GM12874 (cell line): ENCODE measurements around the gene INPP5A.

ENCODE experiments used
- TF ChIP-seq, protein P1 (sequence below): IDR thresholded peaks from 2 replicates; pipeline ENCODE4 v1.5.1; 2011; ENCODE audit warnings: low read depth, mild to moderate bottlenecking, control low read depth, low read length, moderate library complexity; ENCODE audit not compliant: insufficient read depth

The INPP5A gene

DNA sequence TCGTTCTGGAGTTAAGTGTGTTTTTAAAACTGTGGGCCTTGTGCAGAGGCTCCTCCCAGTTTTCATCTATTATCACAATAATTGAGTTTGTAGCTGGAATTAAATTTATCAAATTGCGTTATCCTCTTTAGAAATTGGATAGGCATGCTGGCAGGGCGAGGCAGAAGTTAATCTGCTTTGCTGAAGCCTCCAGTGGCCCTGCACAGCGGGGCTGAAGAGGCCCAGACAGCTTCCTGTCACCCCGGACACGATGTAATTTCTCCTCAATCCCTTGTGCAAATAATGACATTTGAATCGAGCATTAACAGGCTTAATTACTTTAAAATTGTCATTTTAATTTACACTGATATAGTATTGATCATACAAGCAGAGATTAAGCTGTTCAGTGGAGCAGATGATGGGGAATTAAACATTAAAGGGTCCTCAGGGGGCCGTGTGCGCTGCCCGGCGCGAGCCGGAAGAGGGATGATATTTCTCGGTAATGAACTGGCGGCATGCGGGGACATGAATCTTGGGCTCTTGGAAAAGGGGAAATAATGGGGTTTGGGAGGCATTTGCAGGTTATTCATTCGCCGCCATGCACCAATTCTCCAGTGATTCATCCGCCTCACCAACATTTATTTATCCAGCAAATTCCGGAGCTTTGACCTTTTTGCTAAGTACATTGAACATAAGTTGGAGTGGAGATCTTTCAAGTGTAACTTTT is 129.9 kb downstream of the INPP5A start:
- TF ChIP-seq, protein P1, sequence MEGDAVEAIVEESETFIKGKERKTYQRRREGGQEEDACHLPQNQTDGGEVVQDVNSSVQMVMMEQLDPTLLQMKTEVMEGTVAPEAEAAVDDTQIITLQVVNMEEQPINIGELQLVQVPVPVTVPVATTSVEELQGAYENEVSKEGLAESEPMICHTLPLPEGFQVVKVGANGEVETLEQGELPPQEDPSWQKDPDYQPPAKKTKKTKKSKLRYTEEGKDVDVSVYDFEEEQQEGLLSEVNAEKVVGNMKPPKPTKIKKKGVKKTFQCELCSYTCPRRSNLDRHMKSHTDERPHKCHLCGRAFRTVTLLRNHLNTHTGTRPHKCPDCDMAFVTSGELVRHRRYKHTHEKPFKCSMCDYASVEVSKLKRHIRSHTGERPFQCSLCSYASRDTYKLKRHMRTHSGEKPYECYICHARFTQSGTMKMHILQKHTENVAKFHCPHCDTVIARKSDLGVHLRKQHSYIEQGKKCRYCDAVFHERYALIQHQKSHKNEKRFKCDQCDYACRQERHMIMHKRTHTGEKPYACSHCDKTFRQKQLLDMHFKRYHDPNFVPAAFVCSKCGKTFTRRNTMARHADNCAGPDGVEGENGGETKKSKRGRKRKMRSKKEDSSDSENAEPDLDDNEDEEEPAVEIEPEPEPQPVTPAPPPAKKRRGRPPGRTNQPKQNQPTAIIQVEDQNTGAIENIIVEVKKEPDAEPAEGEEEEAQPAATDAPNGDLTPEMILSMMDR: no peak

GRCh38 chr10:132668048-132668394 is 130.4 kb downstream of the INPP5A start:
- TF ChIP-seq, protein P1: no peak

GRCh38 chr10:132669208-132669861 is 131.7 kb downstream of the INPP5A start:
- TF ChIP-seq, protein P1: no peak

DNA sequence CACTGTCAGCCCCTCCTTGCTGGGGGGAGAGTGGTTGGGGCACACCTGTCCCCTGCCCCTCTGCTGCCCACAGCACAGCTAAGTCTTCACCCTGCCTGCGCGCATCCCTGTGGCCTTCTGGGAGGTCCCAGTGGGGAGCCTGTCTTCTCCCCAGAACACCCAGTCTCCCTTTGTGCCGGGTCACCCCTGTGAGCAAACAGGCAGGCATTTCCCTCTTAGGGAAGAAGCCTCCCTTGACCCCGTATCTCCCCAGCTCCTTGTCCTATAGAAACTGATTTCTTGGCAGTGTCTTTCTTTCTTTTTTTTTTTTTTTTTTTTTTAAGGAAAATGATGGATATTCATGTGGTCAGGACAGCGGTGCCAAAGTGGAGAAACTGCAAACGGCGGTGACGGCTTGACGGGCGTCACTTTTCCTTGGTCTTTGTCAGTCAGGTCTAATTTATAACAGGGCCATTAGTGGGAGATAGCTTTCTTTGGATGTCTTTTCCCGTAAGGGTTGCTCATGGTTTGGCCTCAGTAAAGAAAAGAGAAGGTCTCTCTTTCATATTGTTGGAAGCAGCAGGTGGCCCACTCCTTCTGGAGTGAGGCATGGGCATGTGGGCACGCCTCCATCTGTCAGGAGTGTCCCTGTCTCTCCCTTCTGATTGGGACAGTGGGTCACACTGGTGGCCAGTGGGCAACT is 133.1 kb downstream of the INPP5A start:
- TF ChIP-seq, protein P1: no peak

- TF ChIP-seq, protein P1: no peak
These were observed 133.9 kb downstream of the INPP5A start for GRCh38 chr10:132671228-132672154.

GRCh38 chr10:132674311-132674710 is 136.7 kb downstream of the INPP5A start:
- TF ChIP-seq, protein P1: no peak
